ENCODE results near the gene PNRC2. TPM values are rescaled to one million over a fixed set of nuclear protein-coding genes. Genes with fewer than 3 reads are reported as not detected.
"Not testable (repeated sequence)": the region's sequence is repeated elsewhere in the genome, so short reads cannot be mapped to it uniquely, and the experiment has no call there.

Gene PNRC2
- total and polyA plus RNA-seq, 9 donors, result 82.9 to 131 (median 109) TPM

- peaks cover 8% of the 10 kb centered on the region for H3K4me1 ChIP-seq (ENCODE audit: control insufficient read depth, insufficient read depth, low read length)
- H3K27ac ChIP-seq (ENCODE audit: low read length), result no peak overlapping the region
- H3K36me3 ChIP-seq (ENCODE audit: control insufficient read depth, insufficient read depth, low read length), result no peaks in the 10 kb centered on the region
- peaks cover 2% of the 10 kb centered on the region for H3K27me3 ChIP-seq (ENCODE audit: control insufficient read depth, insufficient read depth, low read length)
- H3K9me3 ChIP-seq (replicated peaks; ENCODE audit: control insufficient read depth, low read depth, low read length), result no peaks in the 10 kb centered on the region
- DNase-seq, result no peak
- WGBS (ENCODE audit: insufficient coverage), result 17% methylated on average over 3 of the region's 4 CpGs
- H3K4me3 ChIP-seq (ENCODE audit: low read length), result no peak overlapping the region
Observed at GRCh38 chr1:24003331-24003972, 43.8 kb downstream of the PNRC2 start.

- no peak overlapping the region for H3K27ac ChIP-seq (ENCODE audit: low read length)
Observed at GRCh38 chr1:24004132-24004531, 44.5 kb downstream of the PNRC2 start.

GRCh38 chr1:24005163-24005562, 45.5 kb downstream of the PNRC2 start:
- no peak for DNase-seq
- Histone ChIP-seq H3K36me3 (ENCODE audit: control insufficient read depth, insufficient read depth, low read length) (no peaks in the 10 kb centered on the region), H3K4me1 (ENCODE audit: control insufficient read depth, insufficient read depth, low read length) (peaks cover 8% of the 10 kb centered on the region), H3K27me3 (ENCODE audit: control insufficient read depth, insufficient read depth, low read length) (peaks cover 2% of the 10 kb centered on the region), H3K9me3 (replicated peaks; ENCODE audit: control insufficient read depth, low read depth, low read length) (no peaks in the 10 kb centered on the region), H3K4me3 (ENCODE audit: low read length) (no peak overlapping the region), H3K27ac (ENCODE audit: low read length) (no peak overlapping the region)
- 94% methylated on average over 3 of the region's 3 CpGs for WGBS (ENCODE audit: insufficient coverage)

More at GRCh38 chr1:24004132-24004531, 44.5 kb downstream of the PNRC2 start:
- H3K4me3 ChIP-seq (ENCODE audit: low read length), result no peak overlapping the region
- H3K4me1 ChIP-seq (ENCODE audit: control insufficient read depth, insufficient read depth, low read length), result peaks cover 8% of the 10 kb centered on the region
- no peaks in the 10 kb centered on the region for H3K9me3 ChIP-seq (replicated peaks; ENCODE audit: control insufficient read depth, low read depth, low read length)
- no peak for DNase-seq
- H3K27me3 ChIP-seq (ENCODE audit: control insufficient read depth, insufficient read depth, low read length), result peaks cover 2% of the 10 kb centered on the region
- H3K36me3 ChIP-seq (ENCODE audit: control insufficient read depth, insufficient read depth, low read length), result no peaks in the 10 kb centered on the region
- WGBS (ENCODE audit: insufficient coverage), result 93% methylated on average over 5 of the region's 5 CpGs

- H3K4me3 ChIP-seq (ENCODE audit: low read length), result no peak overlapping the region
- peaks cover 8% of the 10 kb centered on the region for H3K27me3 ChIP-seq (ENCODE audit: control insufficient read depth, insufficient read depth, low read length)
- H3K36me3 ChIP-seq (ENCODE audit: control insufficient read depth, insufficient read depth, low read length), result no peaks in the 10 kb centered on the region
- no peak overlapping the region for H3K27ac ChIP-seq (ENCODE audit: low read length)
- no peak for DNase-seq
- H3K9me3 ChIP-seq (replicated peaks; ENCODE audit: control insufficient read depth, low read depth, low read length), result no peaks in the 10 kb centered on the region
- H3K4me1 ChIP-seq (ENCODE audit: control insufficient read depth, insufficient read depth, low read length), result peaks cover 8% of the 10 kb centered on the region
Observed at GRCh38 chr1:24007079-24007478, 47.5 kb downstream of the PNRC2 start.

- H3K4me3 ChIP-seq (ENCODE audit: low read length); H3K27me3 ChIP-seq (ENCODE audit: control insufficient read depth, insufficient read depth, low read length); H3K27ac ChIP-seq (ENCODE audit: low read length); H3K4me1 ChIP-seq (ENCODE audit: control insufficient read depth, insufficient read depth, low read length); H3K9me3 ChIP-seq (replicated peaks; ENCODE audit: control insufficient read depth, low read depth, low read length); H3K36me3 ChIP-seq (ENCODE audit: control insufficient read depth, insufficient read depth, low read length): not testable (repeated sequence)
- peak; percentile 61 for DNase-seq
- WGBS (ENCODE audit: insufficient coverage), result no CpG with 5 or more reads among the region's 3 CpGs
Observed at GRCh38 chr1:24008574-24009184, 49.1 kb downstream of the PNRC2 start.

GRCh38 chr1:24009406-24009805, 49.8 kb downstream of the PNRC2 start:
- Histone ChIP-seq H3K27me3 (ENCODE audit: control insufficient read depth, insufficient read depth, low read length) (peaks cover 6% of the 10 kb centered on the region), H3K9me3 (replicated peaks; ENCODE audit: control insufficient read depth, low read depth, low read length) (no peaks in the 10 kb centered on the region), H3K27ac (ENCODE audit: low read length) (no peak overlapping the region), H3K36me3 (ENCODE audit: control insufficient read depth, insufficient read depth, low read length) (no peaks in the 10 kb centered on the region), H3K4me3 (ENCODE audit: low read length) (no peak overlapping the region), H3K4me1 (ENCODE audit: control insufficient read depth, insufficient read depth, low read length) (peaks cover 3% of the 10 kb centered on the region)
- WGBS (ENCODE audit: insufficient coverage), result 64% methylated on average over 1 of the region's 1 CpG
- no peak for DNase-seq

GRCh38 chr1:24010650-24011049, 51.0 kb downstream of the PNRC2 start:
- WGBS (ENCODE audit: insufficient coverage), result 79% methylated on average over 3 of the region's 5 CpGs
- no peak overlapping the region for H3K27ac ChIP-seq (ENCODE audit: low read length)
- H3K4me3 ChIP-seq (ENCODE audit: low read length), result no peak overlapping the region
- DNase-seq, result no peak
- no peaks in the 10 kb centered on the region for H3K9me3 ChIP-seq (replicated peaks; ENCODE audit: control insufficient read depth, low read depth, low read length)
- H3K27me3 ChIP-seq (ENCODE audit: control insufficient read depth, insufficient read depth, low read length), result peaks cover 6% of the 10 kb centered on the region
- H3K4me1 ChIP-seq (ENCODE audit: control insufficient read depth, insufficient read depth, low read length), result peaks cover 3% of the 10 kb centered on the region
- no peaks in the 10 kb centered on the region for H3K36me3 ChIP-seq (ENCODE audit: control insufficient read depth, insufficient read depth, low read length)

GRCh38 chr1:24012878-24013277, 53.2 kb downstream of the PNRC2 start:
- not testable (repeated sequence) for DNase-seq; H3K4me1 ChIP-seq (ENCODE audit: control insufficient read depth, insufficient read depth, low read length); H3K36me3 ChIP-seq (ENCODE audit: control insufficient read depth, insufficient read depth, low read length); H3K27ac ChIP-seq (ENCODE audit: low read length); H3K27me3 ChIP-seq (ENCODE audit: control insufficient read depth, insufficient read depth, low read length); H3K9me3 ChIP-seq (replicated peaks; ENCODE audit: control insufficient read depth, low read depth, low read length); H3K4me3 ChIP-seq (ENCODE audit: low read length)
- WGBS (ENCODE audit: insufficient coverage), result no CpG with 5 or more reads among the region's 8 CpGs

Other genes starting within 250 kb of the PNRC2 start
- gene ELOA, start 216.4 kb upstream of the PNRC2 start, total RNA-seq, result 25.6 TPM
- gene ELOA, start 216.4 kb upstream of the PNRC2 start, polyA plus RNA-seq (ENCODE audit: insufficient read depth in 1 of 8, insufficient read length in 8 of 8, low replicate concordance in 1 of 8), result 10 to 100 TPM; 21.5 to 32.0 (median 27.5) TPM
- 42.6 TPM for gene PITHD1, start 181.4 kb upstream of the PNRC2 start, total RNA-seq
- gene PITHD1, start 181.4 kb upstream of the PNRC2 start, polyA plus RNA-seq (ENCODE audit: insufficient read depth in 1 of 8, insufficient read length in 8 of 8, low replicate concordance in 1 of 8), result 10 to 100 TPM; 33.4 to 44.5 (median 37.8) TPM
- 23.5 TPM for gene LYPLA2, start 168.7 kb upstream of the PNRC2 start, total RNA-seq
- gene LYPLA2, start 168.7 kb upstream of the PNRC2 start, polyA plus RNA-seq (ENCODE audit: insufficient read depth in 1 of 8, insufficient read length in 8 of 8, low replicate concordance in 1 of 8), result 10 to 100 TPM; 35.0 to 42.9 (median 37.1) TPM
- 27.4 TPM for gene GALE, start 159.1 kb upstream of the PNRC2 start, total RNA-seq
- 10 to 100 TPM; 19.5 to 27.8 (median 22.7) TPM for gene GALE, start 159.1 kb upstream of the PNRC2 start, polyA plus RNA-seq (ENCODE audit: insufficient read depth in 1 of 8, insufficient read length in 8 of 8, low replicate concordance in 1 of 8)
- 33.7 TPM for gene HMGCL, start 134.4 kb upstream of the PNRC2 start, total RNA-seq
- gene HMGCL, start 134.4 kb upstream of the PNRC2 start, polyA plus RNA-seq (ENCODE audit: insufficient read depth in 1 of 8, insufficient read length in 8 of 8, low replicate concordance in 1 of 8), result 10 to 100 TPM; 21.3 to 29.6 (median 22.6) TPM
- 20.4 TPM for gene FUCA1, start 91.5 kb upstream of the PNRC2 start, total RNA-seq
- 10 to 100 TPM; 12.7 to 17.7 (median 13.6) TPM for gene FUCA1, start 91.5 kb upstream of the PNRC2 start, polyA plus RNA-seq (ENCODE audit: insufficient read depth in 1 of 8, insufficient read length in 8 of 8, low replicate concordance in 1 of 8)
- gene CNR2, start 46.5 kb upstream of the PNRC2 start, total RNA-seq, result under 0.01 TPM
- gene CNR2, start 46.5 kb upstream of the PNRC2 start, polyA plus RNA-seq (ENCODE audit: insufficient read depth in 1 of 8, insufficient read length in 8 of 8, low replicate concordance in 1 of 8), result under 1 TPM in 7 of 8 donors, not detected in 1; 0.03 to 0.12 (median 0.05) TPM
- 77.4 TPM for gene SRSF10, start 20.5 kb downstream of the PNRC2 start, total RNA-seq
- gene SRSF10, start 20.5 kb downstream of the PNRC2 start, polyA plus RNA-seq (ENCODE audit: insufficient read depth in 1 of 8, insufficient read length in 8 of 8, low replicate concordance in 1 of 8), result 100 to 1,000 TPM in 6 of 8 donors, 10 to 100 TPM in 2; 92.8 to 141 (median 111) TPM
- gene MYOM3, start 152.3 kb downstream of the PNRC2 start, total RNA-seq, result 302 TPM
- gene MYOM3, start 152.3 kb downstream of the PNRC2 start, polyA plus RNA-seq (ENCODE audit: insufficient read depth in 1 of 8, insufficient read length in 8 of 8, low replicate concordance in 1 of 8), result 100 to 1,000 TPM; 255 to 555 (median 374) TPM
- gene IL22RA1, start 183.3 kb downstream of the PNRC2 start, total RNA-seq, result not detected
- 1 to 10 TPM in 1 of 8 donors, under 1 TPM in 5, not detected in 2; 0.05 to 3.2 (median 0.56) TPM for gene IL22RA1, start 183.3 kb downstream of the PNRC2 start, polyA plus RNA-seq (ENCODE audit: insufficient read depth in 1 of 8, insufficient read length in 8 of 8, low replicate concordance in 1 of 8)
- gene IFNLR1, start 227.5 kb downstream of the PNRC2 start, total RNA-seq, result 0.04 TPM
- gene IFNLR1, start 227.5 kb downstream of the PNRC2 start, polyA plus RNA-seq (ENCODE audit: insufficient read depth in 1 of 8, insufficient read length in 8 of 8, low replicate concordance in 1 of 8), result 1 to 10 TPM in 1 of 8 donors, under 1 TPM in 6, not detected in 1; 0.06 to 1.1 (median 0.21) TPM